ENCODE results near the gene MPP1. TPM values are rescaled to one million over a fixed set of nuclear protein-coding genes. Genes with fewer than 3 reads are reported as not detected.
A peak's percentile ranks its signal among the peaks of the same experiment; 100 is the strongest.

The MPP1 gene
- total and polyA plus RNA-seq, 9 of the 15 experiments (the other 6 are each of a cell fraction or from before 2014, with no cell fraction given): 227 to 395 (median 283) TPM

GRCh38 chrX:154818916-154819770 lies 13.9 kb upstream of the MPP1 start (continued):
- TF ChIP-seq VEZF1 (CRISPR knock-in tag; IDR thresholded peaks at IDR 0.05): peak; percentile 19
- no peak for TF ChIP-seq U2AF1 (optimal IDR thresholded peaks at IDR 0.05; ENCODE audit: low read depth, low read length)
- TF ChIP-seq WHSC1 (IDR thresholded peaks at IDR 0.05; ENCODE audit: low read length): no peak
- no peak for TF ChIP-seq NFIX (CRISPR knock-in tag; IDR thresholded peaks at IDR 0.05; ENCODE audit: low read depth)
- no peak for TF ChIP-seq E2F5 (CRISPR knock-in tag; IDR thresholded peaks at IDR 0.05)
- peak; percentile 31 for TF ChIP-seq EP300 (IDR thresholded peaks at IDR 0.05; ENCODE audit: low read length)
- no peak for TF ChIP-seq NCOA2 (IDR thresholded peaks at IDR 0.05; ENCODE audit: partially characterized antibody in 2 of 2)
- no peak for TF ChIP-seq STAG1 (CRISPR knock-in tag; IDR thresholded peaks at IDR 0.05; ENCODE audit: borderline replicate concordance)
- TF ChIP-seq TSC22D4 (tag; IDR thresholded peaks at IDR 0.05): no peak
- TF ChIP-seq NFXL1 (CRISPR knock-in tag; IDR thresholded peaks at IDR 0.05): no peak
- peak; percentile 44 for TF ChIP-seq LEF1 (IDR thresholded peaks at IDR 0.05)
- no peak for TF ChIP-seq JUNB (CRISPR knock-in tag; conservative IDR thresholded peaks at IDR 0.05)
- TF ChIP-seq BACH1 (tag; IDR thresholded peaks at IDR 0.05): no peak
- no peak for TF ChIP-seq SFPQ (IDR thresholded peaks at IDR 0.05; ENCODE audit: low read depth, low read length)
- peak; percentile 52 for TF ChIP-seq NCOR1 (IDR thresholded peaks at IDR 0.05)
- no peak for TF ChIP-seq PRDM10 (IDR thresholded peaks at IDR 0.05; ENCODE audit: partially characterized antibody)
- TF ChIP-seq MAFG (tag; conservative IDR thresholded peaks at IDR 0.05): peak; percentile 79
- TF ChIP-seq ZBTB9 (CRISPR knock-in tag; IDR thresholded peaks at IDR 0.05): 0 out of 2 replicates have a peak, but pooled peaks have one; percentile 30
